Renal pelvis (tissue), 4 donors: ENCODE results near the gene ZMIZ1. TPM values are rescaled to one million over a fixed set of nuclear protein-coding genes. Genes with fewer than 3 reads are reported as not detected.
A peak's percentile ranks its signal among the peaks of the same experiment; 100 is the strongest.
"Not testable (repeated sequence)": the region's sequence is repeated elsewhere in the genome, so short reads cannot be mapped to it uniquely, and the experiment has no call there.

Experiments
- DNase-seq: peaks from one replicate; pipeline ENCODE4 v3.0.0-alpha.2; 2013
- polyA plus RNA-seq, 3 donors: library from polyadenylated mRNA; unstranded; fragments of 120-200 nt; gene quantifications; one replicate each; pipeline ENCODE4 v1.2.1, GENCODE V29; 2013; ENCODE audit not compliant: insufficient read length in 3 of 3

ZMIZ1 gene
- polyA plus RNA-seq, 3 donors, result 64.2 to 83.6 (median 78.7) TPM

DNA sequence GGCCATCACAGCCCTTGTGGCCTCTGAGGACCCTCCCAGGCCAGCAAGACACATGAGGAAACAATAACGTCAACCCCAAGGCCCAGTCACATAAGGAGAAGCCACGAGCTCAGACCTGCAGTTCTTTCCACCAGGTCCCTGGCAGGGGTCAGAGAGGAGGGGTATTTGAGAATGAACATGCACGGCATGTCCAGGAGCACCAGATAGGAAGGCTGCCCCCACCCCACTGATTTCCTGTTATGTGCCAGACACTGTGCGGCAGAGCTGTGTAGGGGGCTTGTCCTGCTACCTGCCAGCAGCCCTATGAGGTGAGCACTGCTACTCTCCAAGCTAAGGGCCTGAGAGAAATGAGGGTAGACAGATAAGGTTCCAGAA lies 40.7 kb upstream of the ZMIZ1 start:
- DNase-seq, result no peak

DNA sequence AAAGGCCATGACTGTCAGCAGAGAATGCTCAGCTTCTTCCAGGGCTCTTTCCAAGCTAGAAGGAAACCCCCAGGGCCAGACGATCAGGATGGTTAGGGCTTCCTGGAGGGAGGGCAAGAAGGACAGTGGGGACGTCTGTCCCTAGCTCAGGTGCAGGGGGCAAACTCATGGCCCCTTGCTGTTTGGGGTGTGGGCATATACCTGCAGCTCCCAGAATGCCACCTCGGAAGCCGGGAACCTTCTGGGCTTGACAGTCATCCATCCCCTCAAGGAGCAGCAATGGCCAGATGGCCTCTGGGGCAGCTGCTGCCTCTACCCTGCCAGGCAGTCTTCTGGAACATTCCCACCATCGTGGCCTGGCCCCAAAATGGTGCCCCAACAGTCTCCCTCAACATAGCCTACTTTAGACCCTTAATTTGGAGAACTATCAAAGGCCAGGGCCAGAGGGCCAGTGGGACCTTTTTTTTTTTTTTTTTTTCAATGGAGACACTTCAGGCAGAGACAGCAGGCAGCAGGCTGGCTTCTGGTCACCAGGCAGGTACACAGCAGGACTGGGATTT lies 40.2 kb upstream of the ZMIZ1 start:
- no peak for DNase-seq

DNA sequence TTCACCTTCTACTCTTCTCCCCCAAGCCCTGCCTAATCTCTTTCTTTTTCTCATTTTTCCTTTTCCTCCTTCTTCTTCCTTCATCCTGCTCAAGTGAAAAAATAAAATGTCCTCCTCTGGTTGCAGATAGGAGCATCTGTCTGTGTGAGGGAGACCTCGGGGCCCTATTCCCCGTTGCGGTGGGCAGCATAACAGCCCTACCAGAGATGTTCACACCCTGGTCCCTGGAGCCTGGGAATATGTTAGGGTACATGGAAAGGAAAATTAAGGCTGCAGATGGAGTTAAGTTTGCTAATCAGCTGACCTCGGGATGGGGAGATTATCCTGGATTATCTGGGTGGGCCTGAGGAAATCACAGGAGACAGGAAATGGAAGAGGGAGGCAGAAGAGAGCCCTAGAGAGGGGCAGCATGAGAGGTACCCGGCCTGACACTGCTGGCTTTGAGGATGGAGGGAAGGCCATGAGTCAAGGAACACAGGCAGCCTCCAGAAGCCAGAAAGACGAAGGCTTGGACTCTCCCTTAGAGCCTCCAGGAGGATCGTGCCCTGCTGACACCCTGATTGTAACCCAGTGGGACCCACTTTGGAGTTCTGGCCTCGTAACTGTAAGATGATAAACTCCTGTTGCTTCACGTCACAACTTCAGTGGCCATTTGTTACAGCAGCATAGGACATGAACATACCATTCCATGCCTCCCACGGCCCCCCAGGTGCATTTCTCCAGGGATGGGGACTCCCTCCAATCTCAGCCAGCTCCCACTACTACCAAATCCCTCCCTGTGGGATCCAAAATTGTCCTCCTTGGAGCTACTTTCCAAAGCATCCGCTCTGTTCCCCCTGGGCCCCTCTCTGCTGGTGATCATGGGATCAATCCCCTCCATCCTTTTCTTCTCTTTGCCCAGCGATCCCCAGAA lies 39.0 kb upstream of the ZMIZ1 start:
- DNase-seq, result no peak

- DNase-seq, result no peak
These were observed 38.1 kb upstream of the ZMIZ1 start for GRCh38 chr10:79030705-79031104.

GRCh38 chr10:79031723-79032122 lies 37.0 kb upstream of the ZMIZ1 start:
- DNase-seq, result no peak

DNA sequence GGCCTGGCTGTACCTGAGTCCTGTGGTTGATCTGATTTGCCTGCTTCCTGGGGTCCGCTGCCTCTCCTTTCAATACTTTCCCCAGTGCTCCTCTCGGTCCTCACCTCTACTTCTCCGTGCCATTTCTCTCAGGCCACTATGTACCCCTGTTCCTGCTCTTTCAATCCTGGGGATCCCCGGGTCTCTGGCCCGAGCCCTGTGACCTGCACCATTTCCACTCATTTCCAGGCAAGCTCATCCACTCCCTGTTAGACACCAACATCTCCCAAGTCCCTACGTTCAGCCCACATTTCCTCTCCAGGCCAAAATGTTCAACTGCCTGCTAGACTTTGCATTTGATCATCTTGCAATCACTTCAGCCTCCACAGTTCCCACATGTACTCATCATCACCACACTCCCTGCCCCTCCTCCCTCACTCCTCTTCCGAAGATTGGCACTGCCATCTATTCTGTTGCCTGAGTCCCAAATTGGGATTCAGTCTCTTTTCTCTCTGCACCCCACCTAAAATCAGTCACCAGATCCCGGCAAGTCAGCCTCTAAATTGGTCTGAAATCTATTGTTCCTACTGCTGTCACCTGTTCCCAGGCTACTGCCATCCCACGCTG lies 34.4 kb upstream of the ZMIZ1 start:
- DNase-seq, result no peak

- DNase-seq, result not testable (repeated sequence)
These were observed 32.4 kb upstream of the ZMIZ1 start for GRCh38 chr10:79036416-79036815.

DNA sequence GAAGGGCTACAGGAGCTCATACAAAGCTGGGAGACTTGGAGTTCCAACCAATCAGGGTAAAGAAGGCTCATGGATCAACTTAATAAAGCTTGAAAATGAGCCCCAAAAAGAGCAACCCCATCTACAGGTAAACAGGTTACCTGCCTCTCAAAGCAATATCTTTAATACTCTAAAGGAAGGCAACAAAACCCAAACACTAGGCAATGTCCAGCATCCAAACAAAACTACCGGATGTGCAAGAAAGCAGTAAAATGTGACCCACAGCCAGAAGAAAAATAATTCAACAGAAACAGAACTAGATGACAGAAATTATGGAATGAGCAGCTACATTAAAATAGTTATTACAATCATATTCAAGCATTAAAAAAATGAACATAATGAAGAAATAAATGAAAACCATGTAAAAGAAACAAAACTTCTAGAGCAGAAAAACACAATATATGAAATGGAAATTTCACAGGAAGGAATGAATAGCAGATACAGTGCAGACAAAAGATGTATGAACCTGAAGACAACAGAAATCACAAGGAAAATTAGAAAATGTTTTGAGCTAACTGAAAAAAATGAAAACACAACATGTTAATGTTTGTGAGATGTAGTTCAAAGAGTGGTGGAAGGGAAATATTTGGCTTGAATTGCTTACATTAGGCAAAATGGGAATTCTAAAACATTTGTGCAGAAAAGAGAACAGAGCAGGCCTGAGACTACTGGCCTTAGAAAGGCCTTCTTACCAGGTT lies 30.5 kb upstream of the ZMIZ1 start:
- DNase-seq, result no peak

DNA sequence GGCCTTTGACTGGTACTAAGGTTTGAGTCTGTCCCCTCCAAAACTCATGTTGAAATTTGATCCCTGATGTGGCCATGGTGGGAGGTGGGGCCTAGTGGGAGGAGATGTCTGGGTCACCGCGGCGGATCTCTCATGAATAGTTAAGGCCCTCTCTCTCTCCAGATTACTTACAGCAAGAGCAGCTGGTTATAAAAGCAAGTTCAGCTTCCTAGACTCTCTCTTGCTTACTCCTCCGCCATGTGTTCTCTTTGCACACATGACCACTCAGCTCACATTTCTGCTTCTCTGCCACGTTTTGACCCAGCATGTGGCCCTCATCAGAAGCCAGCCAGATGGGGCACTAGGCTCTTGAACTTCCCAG lies 29.9 kb upstream of the ZMIZ1 start:
- peak; percentile 73 for DNase-seq

GRCh38 chr10:79042639-79043411 lies 25.9 kb upstream of the ZMIZ1 start:
- no peak for DNase-seq

- no peak for DNase-seq
These were observed 24.6 kb upstream of the ZMIZ1 start for GRCh38 chr10:79044036-79044632.

DNA sequence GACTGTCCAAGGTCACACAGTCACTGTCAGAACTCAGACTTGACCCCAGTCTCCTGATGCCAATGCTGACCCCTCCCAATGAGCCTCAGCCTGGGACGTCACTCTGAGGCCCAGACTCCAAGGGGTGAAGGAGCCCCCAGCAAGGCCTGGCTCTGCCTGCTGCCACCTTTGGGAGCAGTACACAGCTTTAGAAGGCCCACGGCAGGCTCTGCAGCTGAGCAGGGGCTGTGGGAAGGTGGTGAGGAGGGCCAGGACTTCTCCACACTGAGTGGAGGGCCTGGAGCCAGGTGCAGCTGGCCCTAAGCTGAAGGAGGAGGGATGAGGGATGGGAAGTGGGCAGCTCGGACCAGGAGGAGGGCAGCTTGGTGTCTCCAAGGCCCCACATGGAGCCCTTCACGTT lies 23.9 kb upstream of the ZMIZ1 start:
- DNase-seq, result no peak

- no peak for DNase-seq
These were observed 23.1 kb upstream of the ZMIZ1 start for GRCh38 chr10:79045566-79046175.

DNA sequence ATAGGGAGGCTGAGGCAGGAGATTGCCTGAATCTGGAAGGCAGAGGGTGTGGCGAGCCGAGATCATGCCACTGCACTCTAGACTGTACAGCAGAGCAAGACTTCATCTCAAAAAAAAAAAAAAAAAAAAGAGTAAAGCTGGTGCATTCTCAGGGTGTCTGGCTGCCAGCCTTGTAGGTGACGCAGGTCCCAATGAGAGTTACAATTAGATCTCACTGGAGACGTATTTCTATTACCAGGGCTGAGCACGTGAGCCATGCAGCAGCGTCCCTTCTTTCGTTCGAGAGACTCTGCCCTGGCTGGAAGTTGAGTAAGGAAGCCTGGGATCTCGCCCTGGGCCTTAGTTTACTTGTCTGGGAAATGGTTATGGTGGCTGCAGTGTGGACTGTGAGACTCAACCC lies 22.4 kb upstream of the ZMIZ1 start:
- no peak for DNase-seq

GRCh38 chr10:79046741-79047583 lies 21.8 kb upstream of the ZMIZ1 start:
- no peak for DNase-seq

GRCh38 chr10:79047584-79047874 lies 21.2 kb upstream of the ZMIZ1 start:
- DNase-seq, result no peak

- DNase-seq, result no peak
These were observed 20.7 kb upstream of the ZMIZ1 start for GRCh38 chr10:79047875-79048638.

DNA sequence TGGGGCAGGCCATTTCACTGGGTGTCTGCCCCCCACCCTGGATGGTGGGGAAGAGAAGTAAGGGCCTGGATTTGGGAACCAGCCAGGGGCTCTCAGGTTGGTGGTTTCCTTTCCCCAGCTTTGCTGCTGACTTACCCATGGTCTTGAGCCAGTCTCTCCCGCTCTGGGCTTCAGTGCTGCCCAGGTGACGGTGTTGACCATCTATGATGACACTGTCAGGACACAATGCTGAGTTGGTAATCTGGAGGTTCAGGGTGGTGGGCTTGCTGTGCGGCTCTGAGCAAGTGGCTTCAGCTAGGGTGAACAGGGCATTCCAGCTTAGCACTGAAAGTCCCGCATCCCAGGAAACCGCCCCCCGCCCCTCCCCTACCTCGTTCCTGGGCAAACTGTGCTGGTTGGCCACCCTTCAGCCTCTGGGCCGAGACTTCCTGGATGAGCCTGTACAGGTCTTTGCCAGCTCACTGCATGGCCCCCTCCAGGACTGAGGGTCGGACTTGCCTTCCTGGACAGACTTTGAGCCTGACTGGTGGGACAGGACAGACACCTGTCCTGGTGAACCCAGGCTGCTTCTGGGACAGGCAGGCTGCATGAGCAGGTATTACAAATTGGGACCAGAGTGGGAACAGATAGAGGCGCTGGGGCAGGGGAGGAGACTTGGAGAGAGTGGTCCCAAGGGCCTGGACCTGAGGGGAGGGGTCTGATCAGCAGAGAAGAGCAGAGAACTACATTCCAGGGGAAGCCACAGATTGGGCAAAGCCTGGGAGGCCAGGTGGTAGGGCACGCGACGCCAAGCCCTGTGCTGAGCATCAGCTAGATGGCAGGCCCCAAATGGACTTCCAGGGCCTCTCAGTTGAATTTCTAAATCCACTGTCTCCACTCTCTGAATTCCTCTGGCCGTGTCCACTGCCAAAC lies 19.9 kb upstream of the ZMIZ1 start:
- DNase-seq, result no peak
